ENCODE measurements around the gene SPATA1.
"Not testable (repeated sequence)": the region's sequence is repeated elsewhere in the genome, so short reads cannot be mapped to it uniquely, and the experiment has no call there.

The SPATA1 gene

GRCh38 chr1:84506002-84506728, at the start of gene SPATA1, which contains the start of gene GNG5:
Gene SPATA1 (plus strand): TSS chr1:84506386. CDS start chr1:84516360, 9,974 bp downstream.
Gene GNG5 (minus strand): TSS chr1:84506581. CDS start chr1:84506091, 490 bp downstream.
- FAIRE-seq = no peak

GRCh38 chr1:84462118-84462517, 44.1 kb upstream of the SPATA1 start:
- FAIRE-seq = no peak

- FAIRE-seq = no peak
Measured at GRCh38 chr1:84467298-84467697, 38.9 kb upstream of the SPATA1 start.

- FAIRE-seq = no peak
Measured at GRCh38 chr1:84476225-84476624, 30.0 kb upstream of the SPATA1 start.

GRCh38 chr1:84478876-84479868, 27.0 kb upstream of the SPATA1 start, which contains the start of gene RPF1:
Gene RPF1 (plus strand): TSS chr1:84479266. CDS start chr1:84479282, 16 bp downstream.
- no peak for FAIRE-seq

- no peak for FAIRE-seq
Measured at GRCh38 chr1:84479998-84480397, 26.2 kb upstream of the SPATA1 start.

- FAIRE-seq = no peak
Measured at GRCh38 chr1:84480650-84481049, 25.5 kb upstream of the SPATA1 start.

GRCh38 chr1:84481317-84481716, 24.9 kb upstream of the SPATA1 start:
- no peak for FAIRE-seq

- FAIRE-seq = no peak
Measured at GRCh38 chr1:84488107-84488506, 18.1 kb upstream of the SPATA1 start.

- no peak for FAIRE-seq
Measured at GRCh38 chr1:84489766-84490165, 16.4 kb upstream of the SPATA1 start.

GRCh38 chr1:84492726-84493125, 13.5 kb upstream of the SPATA1 start:
- FAIRE-seq = no peak

- no peak for FAIRE-seq
Measured at GRCh38 chr1:84493747-84494146, 12.4 kb upstream of the SPATA1 start.

GRCh38 chr1:84496498-84496897, 9.7 kb upstream of the SPATA1 start:
- no peak for FAIRE-seq

- peak; percentile 49 for FAIRE-seq
Measured at GRCh38 chr1:84497631-84498275, 8.4 kb upstream of the SPATA1 start.

GRCh38 chr1:84502927-84503326, 3.3 kb upstream of the SPATA1 start:
- no peak for FAIRE-seq

GRCh38 chr1:84504580-84505492, 1.4 kb upstream of the SPATA1 start:
- FAIRE-seq = peak; percentile 45

- FAIRE-seq = no peak
Measured at GRCh38 chr1:84505493-84506001, 639 bp upstream of the SPATA1 start.

GRCh38 chr1:84506729-84507453, 705 bp downstream of the SPATA1 start:
- FAIRE-seq = no peak

GRCh38 chr1:84507887-84508286, 1.7 kb downstream of the SPATA1 start:
- FAIRE-seq = not testable (repeated sequence)

- no peak for FAIRE-seq
Measured at GRCh38 chr1:84508510-84508909, 2.3 kb downstream of the SPATA1 start.

GRCh38 chr1:84509029-84509428, 2.8 kb downstream of the SPATA1 start:
- no peak for FAIRE-seq
